Uterus (tissue), 2 donors: ENCODE results near the gene ELOVL2.

Source experiments
- POLR2A ChIP-seq, 2 donors: fragments of 450-650 bp; IDR thresholded peaks; one replicate each; pipeline ENCODE4 v1.6.1; 2016; ENCODE audit warnings: antibody characterized with exemption in 2 of 2, mild to moderate bottlenecking in 1 of 2, moderate library complexity in 1 of 2
- TF ChIP-seq, protein P1 (sequence below), 4 experiments: fragments of 200-600 bp in 2 of 4; fragments of 450-650 bp in 2 of 4; sonication (generic) in 2 of 4; IDR thresholded peaks; one replicate each; pipeline ENCODE4 v1.5.1; 2016 to 2019; ENCODE audit warnings: antibody characterized with exemption in 4 of 4, mild to moderate bottlenecking in 2 of 4, moderate library complexity in 1 of 4

DNA sequence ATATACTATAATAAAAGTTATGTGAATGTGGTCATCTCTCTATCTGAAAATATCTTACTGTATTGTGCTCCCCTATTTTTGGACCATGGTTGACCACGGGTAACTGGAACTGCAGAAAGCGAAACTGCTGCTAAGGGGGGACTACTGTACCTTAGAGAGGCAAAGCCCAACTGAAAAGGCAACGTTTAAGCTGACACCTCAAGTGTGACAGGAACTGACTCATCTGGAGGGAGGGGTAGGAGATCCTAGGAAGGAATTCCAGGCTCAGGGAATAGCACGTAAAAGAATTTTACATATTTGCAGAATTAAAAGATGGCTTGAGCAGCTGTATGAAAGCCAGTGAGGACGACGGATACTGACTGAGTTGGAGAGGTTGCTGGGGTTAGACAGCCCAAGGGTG lies 34.8 kb downstream of the ELOVL2 start:
- TF ChIP-seq, protein P1, sequence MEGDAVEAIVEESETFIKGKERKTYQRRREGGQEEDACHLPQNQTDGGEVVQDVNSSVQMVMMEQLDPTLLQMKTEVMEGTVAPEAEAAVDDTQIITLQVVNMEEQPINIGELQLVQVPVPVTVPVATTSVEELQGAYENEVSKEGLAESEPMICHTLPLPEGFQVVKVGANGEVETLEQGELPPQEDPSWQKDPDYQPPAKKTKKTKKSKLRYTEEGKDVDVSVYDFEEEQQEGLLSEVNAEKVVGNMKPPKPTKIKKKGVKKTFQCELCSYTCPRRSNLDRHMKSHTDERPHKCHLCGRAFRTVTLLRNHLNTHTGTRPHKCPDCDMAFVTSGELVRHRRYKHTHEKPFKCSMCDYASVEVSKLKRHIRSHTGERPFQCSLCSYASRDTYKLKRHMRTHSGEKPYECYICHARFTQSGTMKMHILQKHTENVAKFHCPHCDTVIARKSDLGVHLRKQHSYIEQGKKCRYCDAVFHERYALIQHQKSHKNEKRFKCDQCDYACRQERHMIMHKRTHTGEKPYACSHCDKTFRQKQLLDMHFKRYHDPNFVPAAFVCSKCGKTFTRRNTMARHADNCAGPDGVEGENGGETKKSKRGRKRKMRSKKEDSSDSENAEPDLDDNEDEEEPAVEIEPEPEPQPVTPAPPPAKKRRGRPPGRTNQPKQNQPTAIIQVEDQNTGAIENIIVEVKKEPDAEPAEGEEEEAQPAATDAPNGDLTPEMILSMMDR (IDR thresholded peaks at IDR 0.05) = no peak
- no peak for TF ChIP-seq POLR2A (IDR thresholded peaks at IDR 0.05)
